Inflammatory macrophage treated with lipopolysaccharide for 4 hours (primary cell): Measurements from ENCODE around the gene CYTIP.
"Not testable (repeated sequence)": the region's sequence is repeated elsewhere in the genome, so short reads cannot be mapped to it uniquely, and the experiment has no call there.

Experiments
- DNase-seq: peaks from one replicate; pipeline ENCODE4 v3.0.0-alpha.2; 2020

CYTIP gene

DNA sequence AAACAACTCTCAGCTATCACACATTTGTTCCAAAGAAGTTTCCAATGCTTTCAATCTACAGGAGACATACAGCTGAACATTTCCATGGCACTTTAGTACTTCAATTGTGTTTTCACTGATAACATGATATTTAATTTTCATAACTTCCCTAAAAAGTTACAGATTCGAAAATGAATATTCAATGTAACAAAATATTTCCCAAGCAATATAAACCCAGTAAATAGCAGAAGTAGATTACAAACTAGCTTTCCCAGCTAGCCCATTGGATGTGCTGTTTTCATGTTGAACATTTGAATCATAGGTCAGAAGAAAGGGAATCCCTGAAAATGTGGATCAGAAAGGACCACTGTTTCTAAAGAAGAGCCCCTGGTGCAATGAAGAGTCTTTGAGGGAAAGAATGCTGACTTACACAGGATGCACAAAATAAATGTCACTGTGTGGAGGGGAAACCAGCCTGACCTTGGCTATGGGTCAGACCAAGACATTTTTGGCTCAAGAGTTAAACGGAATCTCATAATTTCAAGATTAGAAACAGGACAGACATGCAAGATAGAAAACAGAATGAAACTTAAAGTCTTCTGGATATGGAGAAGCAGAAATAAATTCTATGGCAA is 22.5 kb downstream of the CYTIP start:
- peak; percentile 94 for DNase-seq

DNA sequence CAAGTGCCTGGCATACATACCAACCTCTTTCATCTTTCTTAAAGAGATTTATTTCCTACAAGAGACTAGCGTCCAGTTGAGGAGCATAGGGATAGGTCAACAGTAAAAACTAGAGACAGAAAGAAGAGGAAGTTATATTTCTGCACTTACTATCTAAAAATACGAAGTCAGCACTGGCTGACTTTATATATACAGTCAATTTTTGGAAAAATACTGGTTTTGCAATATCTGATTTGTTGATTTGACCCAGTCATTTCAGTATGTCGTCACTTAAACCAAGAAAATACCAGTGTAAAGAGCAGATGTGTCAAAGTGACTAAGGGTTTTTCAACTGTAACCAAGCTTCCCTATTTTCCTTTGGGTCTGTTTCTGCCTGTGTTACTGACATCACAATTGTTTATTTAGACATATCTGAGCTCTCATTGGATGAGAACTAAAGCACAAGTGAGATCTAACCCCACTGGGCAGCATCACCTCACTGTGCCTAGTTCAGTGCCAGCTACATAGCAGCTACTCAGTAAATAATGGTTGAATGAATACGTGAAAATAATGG is 23.0 kb downstream of the CYTIP start:
- peak; percentile 98 for DNase-seq

DNA sequence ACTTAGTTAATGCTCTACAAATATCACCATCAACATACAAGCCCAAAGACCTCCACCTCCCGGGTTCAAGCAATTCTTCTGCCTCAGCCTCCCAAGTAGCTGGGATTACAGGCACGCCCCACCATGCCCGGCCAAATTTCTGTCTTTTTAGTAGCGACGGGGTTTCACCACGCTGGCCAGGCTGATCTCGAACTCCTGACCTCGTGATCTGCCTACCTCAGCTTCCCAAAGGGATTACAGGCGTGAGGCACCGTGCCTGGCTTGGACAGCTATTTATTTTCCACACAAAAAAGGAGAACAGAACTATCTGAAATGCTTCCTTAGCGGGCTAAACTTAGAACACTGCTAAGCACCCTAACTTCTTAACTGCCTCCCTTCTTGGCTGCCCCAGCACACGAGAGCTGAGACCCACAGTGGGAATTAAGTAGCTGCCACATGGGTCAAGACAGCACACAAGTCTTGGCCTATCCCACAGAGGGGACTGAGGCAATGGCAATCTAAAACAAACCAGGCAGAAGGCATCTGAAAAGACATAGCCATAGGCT is 24.8 kb downstream of the CYTIP start:
- DNase-seq, result no peak

DNA sequence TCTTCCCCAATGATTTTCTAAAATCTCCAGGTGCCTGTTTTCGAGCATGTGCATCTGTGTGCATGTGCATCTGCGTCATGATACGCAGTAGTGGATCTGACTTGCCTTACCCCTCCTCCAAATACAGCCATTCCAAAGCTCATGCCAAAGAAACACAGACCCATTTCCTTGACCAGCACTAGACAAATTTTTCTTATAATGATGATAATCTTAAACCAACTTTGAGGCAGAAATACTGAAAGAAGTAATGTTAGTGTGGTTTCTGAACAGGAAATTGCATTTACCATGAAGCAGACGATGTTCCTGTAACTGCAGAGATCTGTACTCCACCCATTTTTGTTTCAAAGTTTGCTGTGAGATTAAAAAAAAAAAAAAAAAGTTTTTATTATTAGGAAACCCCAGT is 25.6 kb downstream of the CYTIP start:
- DNase-seq, result peak; percentile 77

DNA sequence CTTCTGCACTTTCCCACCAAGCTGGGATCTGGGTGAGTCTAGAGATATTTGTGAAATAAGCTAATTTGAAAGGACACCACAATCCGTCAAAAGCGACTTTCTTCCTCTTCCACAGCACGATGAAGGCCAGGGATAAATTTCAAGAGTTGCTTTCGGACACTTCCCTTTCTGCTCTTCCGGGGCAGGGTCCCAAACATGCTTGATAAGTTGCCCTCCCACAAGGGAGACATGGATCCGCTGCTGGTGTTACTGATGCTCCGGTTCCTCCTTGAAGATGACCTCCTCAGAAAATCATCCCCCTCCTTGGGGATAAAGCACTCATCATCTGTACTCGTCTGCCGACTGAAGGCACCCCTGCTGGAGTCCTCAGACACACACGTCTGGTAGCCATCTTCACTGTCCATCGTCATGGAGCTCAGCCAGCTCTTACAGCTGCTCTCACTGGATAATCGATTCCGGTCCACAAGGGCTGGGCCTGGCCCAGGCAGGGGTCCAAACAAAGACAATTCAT is 28.2 kb downstream of the CYTIP start:
- peak; percentile 72 for DNase-seq

DNA sequence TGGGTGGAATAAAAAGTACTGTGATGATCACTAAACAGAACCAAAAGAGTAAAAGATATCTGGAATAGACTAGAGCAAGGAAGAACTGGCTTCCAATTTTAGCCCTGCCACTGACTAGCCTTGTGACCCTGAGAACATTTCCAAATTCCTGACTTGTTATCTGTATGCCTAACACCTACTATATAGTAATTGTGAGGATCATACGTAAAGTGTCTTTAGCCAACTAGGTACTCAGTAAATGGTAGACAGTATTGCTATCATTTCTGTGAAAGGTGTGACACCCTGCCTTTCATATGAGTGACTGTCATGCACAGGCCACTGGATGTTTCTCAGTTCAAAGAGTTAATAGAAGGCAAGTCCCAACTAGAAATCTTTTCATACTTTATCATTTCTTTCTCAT is 29.8 kb downstream of the CYTIP start:
- DNase-seq, result no peak

- DNase-seq, result peak; percentile 38
These were observed 30.4 kb downstream of the CYTIP start for GRCh38 chr2:157413326-157414035.

GRCh38 chr2:157411624-157412336 is 32.1 kb downstream of the CYTIP start:
- no peak for DNase-seq

DNA sequence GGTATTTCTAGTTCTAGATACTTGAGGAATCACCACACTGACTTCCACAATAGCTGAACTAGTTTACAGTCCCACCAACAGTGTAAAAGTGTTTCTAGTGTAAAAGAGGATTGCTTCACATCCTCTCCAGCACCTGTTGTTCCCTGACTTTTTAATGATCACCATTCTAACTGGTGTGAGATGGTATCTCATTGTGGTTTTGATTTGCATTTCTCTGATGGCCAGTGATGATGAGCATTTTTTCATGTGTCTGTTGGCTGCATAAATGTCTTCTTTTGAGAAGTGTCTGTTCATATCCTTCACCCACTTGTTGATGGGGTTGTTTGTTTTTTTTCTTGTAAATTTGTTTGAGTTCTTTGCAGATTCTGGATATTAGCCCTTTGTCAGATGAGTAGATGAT is 38.5 kb downstream of the CYTIP start:
- not testable (repeated sequence) for DNase-seq

DNA sequence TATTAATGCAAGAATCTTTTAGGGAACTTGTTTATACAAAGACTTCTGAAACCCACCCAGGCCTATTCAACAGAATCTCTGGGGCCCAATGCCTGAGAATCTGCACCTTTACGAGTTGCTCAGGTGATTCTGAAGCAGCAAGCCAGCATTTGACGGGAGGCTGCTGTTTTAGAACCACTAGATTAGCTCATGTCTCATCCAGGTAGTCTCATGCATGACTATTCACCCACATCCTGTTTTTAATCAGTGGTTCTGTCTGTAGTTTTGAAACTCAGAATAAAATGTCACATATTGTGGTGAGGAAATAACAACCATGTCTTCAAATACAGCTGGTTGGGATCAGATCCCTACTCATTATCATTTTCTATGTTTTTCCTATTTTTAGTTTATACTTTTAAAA is 39.5 kb downstream of the CYTIP start:
- DNase-seq, result peak; percentile 40

GRCh38 chr2:157402801-157403485 is 40.9 kb downstream of the CYTIP start:
- DNase-seq, result not testable (repeated sequence)

GRCh38 chr2:157395811-157396210 is 48.1 kb downstream of the CYTIP start:
- DNase-seq, result no peak

- DNase-seq, result no peak
These were observed 49.0 kb downstream of the CYTIP start for GRCh38 chr2:157394928-157395327.

DNA sequence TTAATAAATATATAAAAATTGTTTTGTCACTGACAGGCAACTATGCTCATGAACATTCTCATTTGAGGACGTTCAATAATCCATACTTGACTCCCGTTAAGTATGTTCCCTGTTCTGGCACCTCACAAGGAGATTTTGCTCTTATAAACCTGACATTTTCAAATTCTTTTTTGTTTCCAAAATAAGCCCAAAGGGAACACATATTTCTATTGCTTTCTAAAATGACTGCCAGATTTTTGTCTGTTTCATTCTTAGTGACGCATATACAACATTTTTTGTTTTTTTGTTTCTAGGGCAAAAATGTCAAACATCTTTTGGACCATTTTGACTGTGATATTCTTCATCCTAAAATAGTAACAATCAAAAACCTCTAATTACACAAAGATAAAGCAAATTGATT is 50.5 kb downstream of the CYTIP start:
- no peak for DNase-seq

DNA sequence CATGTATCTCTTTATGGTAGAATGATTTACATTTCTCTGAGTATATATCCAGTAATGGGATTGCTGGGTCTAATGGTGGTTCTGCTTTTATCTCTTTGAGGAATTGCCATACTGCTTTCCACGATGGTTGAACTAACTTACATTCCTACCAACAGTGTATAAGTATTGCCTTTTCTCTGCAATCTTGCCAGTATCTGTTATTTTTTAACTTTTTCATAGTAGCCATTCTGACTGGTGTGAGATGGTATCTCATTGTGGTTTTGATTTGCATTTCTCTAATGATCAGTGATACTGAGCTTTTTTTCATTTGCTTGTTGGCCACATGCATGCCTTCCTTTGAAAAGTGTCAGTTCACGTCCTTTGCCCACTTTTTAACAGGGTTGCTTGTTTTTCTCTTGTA is 55.1 kb downstream of the CYTIP start:
- DNase-seq, result no peak

DNA sequence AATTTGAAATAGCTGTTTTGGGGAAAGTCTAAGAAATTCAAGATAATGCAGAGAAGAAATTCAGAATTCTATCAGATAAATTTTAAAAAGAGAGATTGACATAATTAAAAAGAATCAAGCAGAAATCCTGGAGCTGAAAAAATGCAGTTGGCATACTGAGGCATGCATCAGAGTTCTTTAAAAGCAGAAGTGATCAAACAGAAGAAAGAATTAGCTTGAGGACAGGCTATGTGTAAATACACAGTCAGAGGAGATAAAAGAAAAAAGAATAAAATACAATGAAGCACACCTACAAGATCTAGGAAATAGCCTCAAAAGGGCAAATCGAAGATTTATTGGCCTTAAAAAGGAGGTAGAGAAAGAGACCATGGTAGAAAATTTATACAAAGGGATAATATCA is 57.1 kb downstream of the CYTIP start:
- DNase-seq, result no peak

DNA sequence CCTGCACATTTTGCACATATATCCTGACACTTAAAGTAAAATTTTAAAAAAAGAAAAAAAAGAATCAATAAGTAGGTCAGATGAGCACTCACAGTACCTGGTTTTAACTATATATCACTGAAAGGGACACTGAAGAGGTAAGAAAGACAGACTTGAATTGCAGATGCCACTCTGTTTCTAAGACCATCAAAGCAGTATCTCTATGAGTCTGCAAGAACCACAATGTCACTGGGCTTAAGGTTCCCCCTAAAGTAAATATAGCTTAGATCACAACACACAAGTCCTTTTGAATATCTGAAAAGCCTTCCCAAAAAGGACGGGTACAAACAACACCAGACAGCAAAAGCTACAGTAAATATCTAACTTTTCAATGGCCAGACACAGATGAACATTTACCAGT is 57.6 kb downstream of the CYTIP start:
- DNase-seq, result no peak

DNA sequence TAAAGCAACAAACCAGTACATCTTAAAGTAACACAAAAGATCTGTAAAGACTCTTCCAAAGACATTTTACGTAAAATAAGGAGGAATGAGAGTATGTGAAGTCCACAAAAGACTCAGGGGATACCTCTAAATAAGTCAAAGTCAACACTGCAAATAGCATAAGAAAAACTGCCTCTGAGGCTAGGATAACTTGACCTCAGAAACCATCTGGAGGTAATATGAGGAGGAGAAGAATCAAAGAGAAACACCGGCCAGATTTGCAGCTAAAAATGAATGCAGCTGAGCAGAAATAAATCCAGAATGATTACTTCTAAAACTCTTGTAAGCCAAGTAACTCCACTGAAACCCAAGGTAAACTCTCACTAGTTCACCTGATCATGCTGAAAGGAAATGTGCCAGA is 66.0 kb downstream of the CYTIP start:
- no peak for DNase-seq

GRCh38 chr2:157376041-157376440 is 67.8 kb downstream of the CYTIP start:
- DNase-seq, result no peak

DNA sequence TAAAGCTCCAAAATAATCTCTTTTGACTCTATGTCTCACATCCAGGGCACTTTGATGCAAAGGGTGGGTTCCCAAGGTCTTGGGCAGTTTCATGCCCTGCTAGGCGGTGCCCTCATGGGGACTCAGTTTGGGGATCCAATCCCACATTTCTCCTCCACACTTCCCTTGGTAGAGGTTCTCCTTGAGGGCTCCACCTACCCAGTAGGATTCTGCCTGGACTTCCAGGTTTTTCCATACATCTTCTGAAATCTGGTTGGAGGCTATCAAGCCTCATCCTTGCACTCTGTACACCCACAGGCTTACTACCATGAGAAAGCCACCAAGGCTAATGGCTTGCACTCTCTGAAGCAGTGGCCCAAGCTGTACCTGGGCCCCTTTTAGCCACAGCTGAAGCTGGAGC is 68.5 kb downstream of the CYTIP start:
- no peak for DNase-seq

- DNase-seq, result not testable (repeated sequence)
These were observed 75.4 kb downstream of the CYTIP start for GRCh38 chr2:157368508-157368907.

- DNase-seq, result no peak
These were observed 76.2 kb downstream of the CYTIP start for GRCh38 chr2:157367704-157368103.
